UCSD-AML1 (cell line): ENCODE results near the gene TPP2.

ENCODE experiments used
- DNase-seq: peaks from one replicate; lab custom pipeline; 2025; ENCODE audit not compliant: unreplicated experiment; lab: John Stamatoyannopoulos, UW

TPP2 gene

GRCh38 chr13:102690883-102691282, 94.1 kb downstream of the TPP2 start:
- no peak for DNase-seq

- no peak for DNase-seq
Observed at GRCh38 chr13:102692491-102692826, 95.7 kb downstream of the TPP2 start.

- no peak for DNase-seq
Observed at GRCh38 chr13:102693250-102693649, 96.5 kb downstream of the TPP2 start.

- no peak for DNase-seq
Observed at GRCh38 chr13:102693776-102694175, 97.0 kb downstream of the TPP2 start.

GRCh38 chr13:102694937-102695336, 98.2 kb downstream of the TPP2 start, which contains the start of gene METTL21C:
Gene METTL21C, minus strand, starts transcription at chr13:102695044. Its CDS starts 546 bp downstream, at chr13:102694498.
- DNase-seq, result no peak

- no peak for DNase-seq
Observed at GRCh38 chr13:102696465-102696864, 99.7 kb downstream of the TPP2 start.

GRCh38 chr13:102697264-102697663, 100.5 kb downstream of the TPP2 start:
- DNase-seq, result no peak

- DNase-seq, result no peak
Observed at GRCh38 chr13:102697929-102698648, 101.3 kb downstream of the TPP2 start.

GRCh38 chr13:102698649-102698980, 101.8 kb downstream of the TPP2 start:
- no peak for DNase-seq

GRCh38 chr13:102699504-102699903, 102.7 kb downstream of the TPP2 start:
- DNase-seq, result no peak

DNA sequence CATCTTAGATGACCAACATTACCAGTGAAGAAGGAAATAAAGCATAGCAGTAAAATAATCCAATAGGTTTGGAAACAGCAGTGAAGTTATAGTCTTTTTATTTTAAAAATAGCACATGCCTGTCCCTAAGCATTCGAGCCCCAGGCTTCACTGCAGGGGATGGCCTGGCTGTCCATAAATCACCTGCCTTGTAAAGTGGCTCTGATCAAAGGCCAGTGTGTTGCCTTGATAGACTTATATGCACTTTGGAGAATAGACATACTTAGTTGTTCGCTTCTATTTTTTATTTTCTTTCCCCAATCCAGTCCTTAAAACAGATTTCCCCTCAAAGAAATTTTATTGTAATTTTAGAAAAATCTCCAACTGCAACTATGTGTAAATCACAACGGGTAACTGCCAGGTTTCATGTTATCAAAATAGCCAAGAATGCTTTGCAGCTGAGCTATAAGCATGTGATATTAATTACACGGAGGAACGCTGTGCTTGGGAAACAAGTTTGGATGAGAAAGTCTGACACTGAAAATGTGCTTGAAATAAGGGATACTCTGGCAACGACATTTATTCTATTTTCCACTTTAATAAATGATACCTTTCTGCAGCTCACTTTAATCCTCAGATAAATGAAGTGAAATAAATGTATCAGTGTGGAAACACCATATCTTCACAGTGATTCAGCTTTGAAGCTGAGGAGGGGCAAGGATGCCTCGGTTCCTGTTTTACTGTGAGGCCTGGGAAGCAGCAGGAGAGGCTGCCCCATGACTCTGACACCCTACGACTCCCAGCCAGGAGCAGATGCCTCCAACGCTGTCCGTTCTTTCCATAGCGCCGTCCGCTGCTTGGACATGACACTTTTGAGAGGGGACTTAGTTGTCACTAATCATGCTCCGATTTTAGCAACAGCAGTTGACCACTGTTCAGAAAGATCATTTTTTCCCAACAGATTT, 103.6 kb downstream of the TPP2 start:
- DNase-seq, result no peak

DNA sequence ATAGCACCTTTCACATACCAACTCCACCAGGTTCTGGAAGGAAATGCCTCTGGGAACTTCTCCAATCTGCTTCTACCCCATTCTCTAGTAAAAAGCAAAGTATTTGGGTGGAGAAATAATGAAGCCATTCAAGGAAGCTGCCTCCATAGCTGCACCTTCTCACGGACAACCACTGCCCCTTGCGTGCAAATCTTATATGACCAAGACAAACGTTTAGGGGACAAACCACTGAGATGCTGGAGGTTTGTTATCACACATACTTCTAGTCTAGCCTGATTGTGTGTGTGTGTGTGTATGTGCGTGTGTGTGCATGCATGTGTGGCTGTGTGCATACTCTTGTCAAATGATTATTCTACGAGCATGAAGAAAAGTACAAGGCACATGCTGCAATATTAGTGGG, 104.5 kb downstream of the TPP2 start:
- no peak for DNase-seq

GRCh38 chr13:102702965-102703725, 106.4 kb downstream of the TPP2 start:
- no peak for DNase-seq

DNA sequence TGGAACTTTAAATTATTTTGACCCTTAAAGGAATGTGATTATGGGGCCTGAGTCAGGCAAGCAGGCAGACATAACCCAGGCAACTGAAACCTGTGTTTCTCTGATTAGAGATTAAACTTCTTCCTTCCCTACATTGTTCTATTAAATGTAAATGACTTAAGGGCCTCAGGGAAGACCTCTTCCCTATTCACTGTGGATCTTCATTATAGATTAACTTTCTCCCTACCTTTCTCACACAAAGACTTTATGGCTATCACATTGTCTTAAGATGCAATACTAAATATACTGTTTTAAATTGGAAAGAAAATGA, 106.9 kb downstream of the TPP2 start:
- no peak for DNase-seq

DNA sequence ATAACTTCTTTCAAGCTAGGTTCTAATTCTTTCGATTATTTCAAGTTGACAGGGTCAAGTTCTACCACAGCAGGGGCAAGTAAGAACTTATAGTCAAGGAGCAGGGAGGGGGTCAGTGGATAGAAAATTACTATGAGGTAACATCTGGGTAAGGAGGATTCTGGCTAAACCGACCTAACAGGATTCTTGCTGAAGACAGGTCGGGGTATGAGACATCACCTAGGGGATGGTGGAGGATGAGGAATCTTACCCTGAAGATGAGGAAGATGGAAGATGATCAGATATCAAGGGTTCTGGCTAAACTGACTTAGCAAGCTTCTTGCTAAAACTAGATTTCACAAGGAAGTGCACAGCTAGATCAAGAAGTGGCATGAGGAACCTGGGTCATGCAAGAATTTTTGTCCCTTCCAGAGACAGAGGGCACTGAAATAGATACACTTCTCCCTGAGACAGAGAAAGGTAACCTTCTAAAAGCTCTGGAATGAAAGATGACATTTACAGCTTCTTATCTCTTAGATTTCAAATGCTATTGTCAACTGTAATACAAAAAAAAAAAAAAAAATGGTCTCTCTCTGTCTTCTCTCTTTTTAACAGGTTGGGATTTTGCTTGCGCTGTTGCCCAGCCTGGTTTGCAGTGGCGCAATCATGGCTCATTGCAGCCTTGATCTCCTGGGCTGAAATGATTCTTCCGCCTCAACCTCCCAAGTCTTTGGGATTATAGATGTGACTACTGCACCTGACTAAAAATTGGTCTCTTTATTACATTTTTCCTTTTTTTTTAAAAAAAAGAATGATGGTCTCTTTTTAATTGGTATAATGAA, 107.7 kb downstream of the TPP2 start:
- no peak for DNase-seq

DNA sequence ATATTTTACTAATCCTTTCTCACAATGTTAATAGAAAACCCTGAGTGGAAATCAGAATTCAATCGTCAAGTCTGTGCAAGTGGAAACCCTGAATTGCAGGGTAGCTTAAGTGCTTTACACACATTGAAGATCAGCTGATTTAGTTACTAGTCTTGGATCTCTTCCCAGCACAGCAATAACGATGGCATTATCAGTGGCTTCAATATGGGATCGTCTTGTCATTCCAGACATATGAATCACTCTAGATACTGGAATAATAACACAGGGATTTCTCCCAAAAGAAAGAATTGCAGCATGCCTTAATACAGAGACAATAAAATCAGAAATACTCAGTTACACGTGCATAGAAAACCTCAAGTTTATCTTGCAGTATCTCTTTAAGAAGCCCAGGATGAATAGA, 110.7 kb downstream of the TPP2 start:
- no peak for DNase-seq

DNA sequence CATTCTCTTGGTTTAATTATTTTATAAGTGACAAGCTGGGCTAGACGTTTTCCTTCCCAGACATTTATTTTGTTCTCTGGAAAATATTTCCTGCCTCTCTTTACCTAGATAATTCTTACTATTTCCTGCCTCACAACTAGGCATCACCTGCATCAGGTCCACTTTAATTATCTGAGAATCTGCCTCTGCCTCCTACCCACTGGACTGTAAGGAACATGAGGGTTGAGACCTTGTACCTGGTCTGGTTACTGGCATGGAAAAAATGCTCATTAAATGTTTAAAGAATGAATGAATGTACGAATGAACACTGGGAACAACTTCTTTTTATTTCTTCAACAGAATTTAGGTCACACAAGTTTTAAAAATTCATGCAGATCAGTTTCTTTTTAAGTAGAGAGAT, 111.4 kb downstream of the TPP2 start:
- DNase-seq, result no peak

DNA sequence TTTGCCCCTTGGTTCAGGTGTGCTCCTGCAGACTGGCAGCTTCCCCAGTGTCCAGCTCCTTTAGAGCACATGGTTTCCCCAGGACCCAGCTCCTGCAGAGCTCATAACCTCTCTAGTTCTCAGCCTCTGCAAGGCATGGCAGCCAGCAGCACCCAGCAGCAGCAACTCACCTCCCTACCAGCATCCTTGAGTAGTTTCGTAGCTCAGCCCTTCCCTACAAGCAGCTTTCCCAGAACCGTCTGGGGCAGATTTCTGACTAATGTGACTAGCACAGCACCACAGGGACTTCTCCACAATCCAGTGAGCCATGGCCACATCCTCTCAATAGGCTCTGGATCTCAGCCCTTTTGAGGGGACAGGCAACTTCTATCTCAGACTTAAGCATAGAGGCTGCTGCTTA, 112.2 kb downstream of the TPP2 start:
- no peak for DNase-seq

GRCh38 chr13:102709536-102709935, 112.8 kb downstream of the TPP2 start:
- no peak for DNase-seq

DNA sequence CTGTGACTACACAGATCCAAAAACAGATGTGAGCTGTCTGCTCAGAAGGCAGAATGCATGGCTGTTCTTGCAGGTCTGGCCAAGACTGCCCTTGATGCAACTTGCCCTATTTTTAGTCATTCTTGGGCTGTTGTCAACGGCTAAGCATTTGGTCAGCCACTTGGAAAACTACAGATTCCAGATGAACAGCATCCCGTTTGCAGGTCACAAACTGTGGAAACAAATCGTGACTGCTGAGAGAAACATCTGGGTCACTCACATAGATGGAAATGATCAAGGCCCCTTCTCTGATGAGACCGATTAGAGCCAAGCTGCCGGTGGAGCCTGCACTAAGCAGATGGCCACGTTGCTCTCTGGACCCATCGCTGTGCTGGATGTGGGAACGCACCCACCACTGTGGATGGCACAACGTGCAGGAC, 113.5 kb downstream of the TPP2 start:
- DNase-seq, result no peak

DNA sequence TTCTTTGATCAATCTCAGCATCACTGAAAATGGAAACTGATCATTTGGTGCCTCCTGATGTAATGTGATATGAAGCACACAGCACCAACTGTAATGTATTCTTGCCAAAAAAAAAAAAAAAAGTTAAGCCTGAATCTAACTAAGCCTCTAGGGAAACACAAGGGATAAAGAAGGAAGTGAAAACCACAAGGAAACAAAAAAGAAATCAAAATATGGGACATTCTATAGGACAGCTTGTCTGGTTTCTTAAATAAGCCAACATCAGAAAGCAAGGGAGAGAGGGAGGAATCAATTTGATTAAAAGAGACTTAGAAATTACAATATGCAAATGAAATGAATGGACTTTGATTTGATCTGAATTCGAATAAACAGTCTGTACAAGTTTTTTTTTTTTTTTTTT, 118.7 kb downstream of the TPP2 start:
- no peak for DNase-seq
